Duodenal mucosa (tissue), 2 donors: ENCODE data around the gene C1QTNF1.
"Not testable (repeated sequence)": the region's sequence is repeated elsewhere in the genome, so short reads cannot be mapped to it uniquely, and the experiment has no call there.

ENCODE experiments used
- H3K27ac ChIP-seq: one replicate; pipeline ENCODE4 v1.7.0; 2013; ENCODE audit warnings: low read depth, low read length
- H3K27me3 ChIP-seq, 2 donors: one replicate each; pipeline ENCODE4 v1.7.0; 2013; ENCODE audit warnings: low read length in 2 of 2, control low read depth in 1 of 2; ENCODE audit not compliant: insufficient read depth in 2 of 2, control insufficient read depth in 1 of 2
- H3K36me3 ChIP-seq, 2 donors: one replicate each; pipeline ENCODE4 v1.7.0; 2013; ENCODE audit warnings: low read length in 2 of 2, control low read depth in 1 of 2; ENCODE audit not compliant: insufficient read depth in 2 of 2, control insufficient read depth in 1 of 2
- H3K4me1 ChIP-seq, 2 donors: one replicate each; pipeline ENCODE4 v1.7.0; 2013; ENCODE audit warnings: low read length in 2 of 2, control low read depth in 1 of 2; ENCODE audit not compliant: insufficient read depth in 2 of 2, control insufficient read depth in 1 of 2
- H3K4me3 ChIP-seq, 2 donors: one replicate each; pipeline ENCODE4 v1.7.0; 2013; ENCODE audit warnings: low read length in 2 of 2, low read depth in 1 of 2
- H3K9ac ChIP-seq, 2 donors: one replicate each; pipeline ENCODE4 v1.7.0; 2013; ENCODE audit warnings: low read length in 2 of 2, low read depth in 1 of 2
- H3K9me3 ChIP-seq, 2 donors: one replicate each; pipeline ENCODE4 v1.7.0; 2013; ENCODE audit warnings: low read length in 2 of 2, control low read depth in 1 of 2; ENCODE audit not compliant: control insufficient read depth in 1 of 2

Gene C1QTNF1

DNA sequence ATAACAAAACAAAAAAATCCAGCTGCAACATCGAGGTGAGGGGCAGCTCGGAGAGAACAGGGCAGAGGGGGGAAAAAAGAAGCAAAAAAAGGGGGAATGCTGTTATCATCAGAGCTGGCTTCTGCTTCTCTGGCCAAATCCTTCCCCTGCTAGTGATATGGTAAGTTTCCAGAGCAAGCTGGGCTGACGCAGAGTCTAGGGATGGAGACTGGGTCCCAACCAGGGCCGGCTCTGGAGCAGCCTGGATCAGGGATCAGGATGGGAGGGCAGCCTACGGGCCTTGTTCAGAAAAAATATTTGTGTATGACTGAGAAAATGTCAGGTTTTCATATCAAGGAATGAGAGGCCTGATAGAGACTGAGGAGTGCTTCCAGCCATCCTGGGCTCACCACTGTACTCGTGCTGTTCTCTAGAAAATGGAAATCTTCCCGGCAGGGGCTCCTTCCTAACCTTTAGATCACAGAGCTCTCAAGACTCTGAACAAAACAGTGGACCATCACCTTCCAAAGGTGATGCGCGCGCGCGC, 726 bp upstream of the C1QTNF1 start:
- Histone ChIP-seq H3K9me3 (no peaks in the 10 kb centered on the region), H3K27ac (no peak overlapping the region), H3K4me1 (peaks cover 56 to 77% of the 10 kb centered on the region in 2 donors), H3K9ac (no peak overlapping the region), H3K4me3 (peak overlapping the region in 1 of 2 donors; percentile 66), H3K36me3 (no peaks in the 10 kb centered on the region), H3K27me3 (peaks cover 6 to 11% of the 10 kb centered on the region in 2 donors)

DNA sequence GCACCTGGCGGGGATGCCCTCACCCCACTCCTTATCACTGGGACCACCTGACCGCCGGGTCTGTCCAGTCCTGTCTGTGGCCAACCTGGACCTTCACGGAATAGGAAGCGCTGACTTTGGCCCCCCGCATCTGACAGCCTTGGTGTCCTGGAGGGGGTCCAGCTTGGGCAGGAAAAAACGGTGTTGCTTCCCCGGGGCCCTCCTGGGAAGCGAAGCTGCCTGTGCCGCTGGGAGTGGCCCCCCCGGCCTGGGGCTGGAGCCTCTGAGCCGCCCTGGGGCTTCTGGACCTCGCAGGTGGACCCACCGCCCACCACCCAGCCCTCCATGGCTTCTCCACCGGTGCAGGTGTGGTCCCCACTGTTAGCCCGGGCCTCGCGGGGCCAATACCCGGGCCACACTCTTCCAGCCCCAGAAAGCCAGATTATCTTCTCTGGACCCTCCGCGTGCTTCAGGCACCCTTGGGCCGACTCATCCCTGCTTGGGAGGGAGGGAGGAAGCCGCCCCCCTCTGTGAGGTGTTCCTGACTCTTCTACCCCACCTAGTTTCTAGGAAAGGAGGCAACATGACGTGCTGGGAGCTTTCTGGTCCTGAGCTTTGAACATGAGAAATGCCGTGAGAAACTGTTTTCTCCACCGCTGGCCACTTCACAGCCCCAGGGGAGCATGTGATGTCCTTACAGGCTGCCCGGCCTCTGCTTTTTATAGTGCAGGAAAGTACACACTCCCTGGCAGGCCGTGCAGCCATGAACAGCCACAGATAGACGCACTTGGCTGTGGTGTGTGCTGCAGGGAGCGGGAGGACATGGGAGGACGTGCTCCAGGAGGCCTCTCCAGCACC, 1.1 kb downstream of the C1QTNF1 start:
- H3K9ac ChIP-seq, result peak overlapping the region; percentile 10 to 66
- H3K4me3 ChIP-seq, result peak overlapping the region; percentile 66 to 71
- no peak overlapping the region for H3K27ac ChIP-seq
- H3K9me3 ChIP-seq, result no peaks in the 10 kb centered on the region
- H3K27me3 ChIP-seq, result peaks cover 6 to 11% of the 10 kb centered on the region in 2 donors
- H3K36me3 ChIP-seq, result no peaks in the 10 kb centered on the region
- H3K4me1 ChIP-seq, result peaks cover 47 to 66% of the 10 kb centered on the region in 2 donors

DNA sequence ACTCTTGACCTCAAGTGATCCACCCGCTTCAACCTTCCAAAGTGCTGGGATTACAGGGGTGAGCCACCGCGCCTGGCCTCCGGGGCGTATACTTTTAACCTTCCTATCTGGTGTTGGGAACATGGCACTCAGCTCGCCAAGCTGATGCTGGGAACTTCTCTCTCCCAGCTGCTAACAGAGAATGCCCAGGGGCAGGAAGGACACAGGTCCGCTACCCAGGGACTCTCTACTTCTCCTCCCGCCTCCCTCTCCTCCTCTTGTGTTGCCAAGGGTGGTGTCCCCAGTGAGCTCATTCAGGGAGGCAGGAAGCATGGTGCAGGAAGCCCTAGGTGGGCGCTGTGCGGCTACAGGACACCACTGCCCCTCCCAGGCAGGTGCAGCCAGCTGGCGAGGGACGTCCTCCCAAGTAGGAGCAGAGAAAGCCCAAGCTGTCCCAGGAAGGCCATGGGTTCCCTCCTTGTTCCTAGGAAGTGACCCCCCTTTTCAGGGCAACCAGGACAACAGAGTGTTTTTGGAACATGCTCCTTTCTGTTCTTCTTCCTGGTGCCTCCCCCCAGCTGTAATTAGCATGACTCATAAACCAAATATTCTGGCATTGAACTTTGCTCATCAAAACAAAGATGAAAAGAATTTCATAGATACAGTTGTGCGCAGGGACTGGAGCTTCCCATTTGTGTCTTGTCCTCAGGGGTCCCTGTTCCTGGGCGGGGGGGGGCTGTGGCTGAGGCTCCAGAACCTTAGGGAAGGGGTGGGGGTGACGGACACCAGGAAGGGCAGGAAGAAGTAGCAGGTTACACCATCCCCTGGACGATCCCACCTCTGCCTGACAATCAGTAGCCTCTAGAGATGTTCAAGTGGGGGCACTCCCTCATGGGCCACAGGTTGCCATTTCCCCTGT, 2.7 kb downstream of the C1QTNF1 start:
- H3K27ac ChIP-seq, result no peak overlapping the region
- H3K4me1 ChIP-seq, result peaks cover 39 to 55% of the 10 kb centered on the region in 2 donors
- no peaks in the 10 kb centered on the region for H3K36me3 ChIP-seq
- peak overlapping the region; percentile 44 to 46 for H3K4me3 ChIP-seq
- no peaks in the 10 kb centered on the region for H3K9me3 ChIP-seq
- peaks cover 6 to 11% of the 10 kb centered on the region in 2 donors for H3K27me3 ChIP-seq
- H3K9ac ChIP-seq, result peak overlapping the region in 1 of 2 donors; percentile 54

DNA sequence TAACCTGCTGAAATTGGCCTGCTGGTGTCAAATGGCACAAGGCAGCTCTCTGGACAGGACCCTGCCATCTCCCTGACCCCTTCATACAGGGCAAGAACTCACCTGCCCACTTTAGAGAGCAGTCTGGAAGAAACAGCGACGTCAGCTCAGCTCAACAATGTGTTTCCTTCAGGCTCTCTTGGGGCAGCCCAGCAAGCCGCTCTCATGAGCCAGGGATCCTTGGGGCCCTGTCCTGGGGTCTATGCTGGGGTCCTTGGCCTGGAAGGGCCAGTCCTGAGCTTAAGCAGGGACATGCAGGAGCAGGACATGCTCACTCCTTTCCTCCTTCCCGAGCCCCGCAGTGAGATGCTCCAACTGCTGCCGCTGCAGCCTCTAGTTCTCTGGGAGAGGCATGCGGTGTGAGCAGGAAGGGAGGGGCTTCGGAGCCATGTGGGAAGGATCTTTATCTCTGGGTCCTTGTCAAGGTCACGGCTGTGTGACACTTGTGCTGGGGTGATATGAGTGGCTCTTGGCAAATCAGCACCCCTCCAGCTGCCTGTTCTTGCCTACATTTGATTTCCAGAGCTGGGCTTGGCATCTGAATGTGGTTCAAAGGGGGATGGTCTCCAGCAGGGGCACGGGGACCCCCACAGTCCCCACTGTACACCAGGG, 3.4 kb downstream of the C1QTNF1 start:
- H3K27me3 ChIP-seq, result peaks cover 6 to 11% of the 10 kb centered on the region in 2 donors
- peak overlapping the region; percentile 5 to 21 for H3K4me3 ChIP-seq
- H3K9ac ChIP-seq, result peak overlapping the region in 1 of 2 donors; percentile 54
- H3K27ac ChIP-seq, result no peak overlapping the region
- no peaks in the 10 kb centered on the region for H3K36me3 ChIP-seq
- peaks cover 39 to 52% of the 10 kb centered on the region in 2 donors for H3K4me1 ChIP-seq
- H3K9me3 ChIP-seq, result no peaks in the 10 kb centered on the region

DNA sequence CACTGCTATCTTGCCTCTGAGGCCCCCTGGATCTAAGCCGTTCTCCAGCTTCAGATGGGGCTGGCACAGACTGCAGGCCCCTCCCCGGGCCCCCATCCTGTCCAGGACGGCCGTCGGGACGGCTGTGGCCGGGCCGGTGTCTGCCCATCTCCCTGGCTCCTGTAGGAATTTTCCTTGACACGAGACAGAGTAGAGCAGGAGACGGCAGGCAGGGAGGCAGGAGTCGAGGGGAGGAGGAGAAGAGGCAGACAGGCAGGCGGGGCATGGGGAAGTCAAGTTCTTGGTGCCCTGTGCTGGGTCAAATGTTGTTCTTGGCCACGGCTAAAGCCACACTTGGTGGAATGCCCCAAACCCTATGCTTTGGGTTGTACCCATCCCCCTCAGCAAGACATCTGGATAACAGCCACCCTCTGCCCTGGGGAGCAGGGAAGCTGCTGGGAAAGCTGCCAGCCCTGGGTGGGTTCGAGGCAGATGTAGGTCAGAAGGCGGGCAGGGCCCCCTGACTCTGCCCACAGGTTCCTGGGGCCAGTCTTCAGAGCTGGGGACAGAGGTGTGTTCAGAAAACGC, 4.0 kb downstream of the C1QTNF1 start:
- peak overlapping the region in 1 of 2 donors; percentile 5 for H3K4me3 ChIP-seq
- no peak overlapping the region for H3K27ac ChIP-seq

DNA sequence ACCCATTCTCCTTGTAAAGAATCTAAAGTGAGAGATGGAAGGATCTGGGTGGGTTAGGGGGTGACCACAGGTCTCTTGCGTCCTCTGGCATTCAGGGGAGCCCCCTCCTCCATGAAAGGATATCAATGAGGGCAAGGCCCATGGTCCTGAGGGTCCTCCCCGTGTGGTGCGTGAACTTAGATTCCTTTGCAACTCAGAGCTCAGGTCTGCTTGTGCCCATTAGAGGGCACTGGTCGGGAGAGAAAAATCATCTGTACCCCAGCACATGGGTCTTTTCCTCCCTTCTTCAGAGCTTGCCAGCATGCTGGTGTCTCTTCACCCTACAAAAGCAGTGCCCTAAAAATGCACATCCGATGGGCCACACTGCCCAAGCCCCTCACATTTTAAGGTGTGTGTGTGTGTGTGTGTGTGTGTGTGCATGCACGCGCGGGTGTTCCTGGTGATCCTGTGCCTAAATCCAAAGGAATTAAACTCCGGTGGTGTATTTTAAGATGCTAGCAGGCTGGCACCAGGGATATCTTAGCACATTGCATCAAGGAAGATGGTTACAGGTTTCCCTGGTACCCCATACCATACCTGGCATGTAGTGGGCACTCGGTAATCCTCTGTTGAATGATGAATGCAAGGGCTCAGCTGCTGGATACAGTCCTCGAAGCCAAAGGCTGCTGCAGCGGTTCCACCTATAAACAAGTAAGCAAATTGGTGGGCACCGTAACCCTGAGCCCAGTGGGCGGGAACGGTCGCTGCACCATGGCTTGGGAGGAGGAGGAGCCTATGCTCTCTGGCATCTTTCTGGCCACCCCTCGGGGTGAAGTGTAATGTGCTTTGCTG, 4.7 kb downstream of the C1QTNF1 start:
- no peak overlapping the region for H3K9ac ChIP-seq
- peaks cover 40 to 41% of the 10 kb centered on the region in 2 donors for H3K4me1 ChIP-seq
- no peaks in the 10 kb centered on the region for H3K36me3 ChIP-seq
- peaks cover 0 to 11% of the 10 kb centered on the region in 2 donors for H3K27me3 ChIP-seq
- H3K27ac ChIP-seq, result no peak overlapping the region
- no peak overlapping the region for H3K4me3 ChIP-seq
- no peaks in the 10 kb centered on the region for H3K9me3 ChIP-seq

More for the DNA sequence above, 4.0 kb downstream of the C1QTNF1 start:
- no peaks in the 10 kb centered on the region for H3K9me3 ChIP-seq
- peaks cover 4 to 11% of the 10 kb centered on the region in 2 donors for H3K27me3 ChIP-seq
- H3K9ac ChIP-seq, result peak overlapping the region in 1 of 2 donors; percentile 54
- H3K36me3 ChIP-seq, result no peaks in the 10 kb centered on the region
- peaks cover 39 to 46% of the 10 kb centered on the region in 2 donors for H3K4me1 ChIP-seq

DNA sequence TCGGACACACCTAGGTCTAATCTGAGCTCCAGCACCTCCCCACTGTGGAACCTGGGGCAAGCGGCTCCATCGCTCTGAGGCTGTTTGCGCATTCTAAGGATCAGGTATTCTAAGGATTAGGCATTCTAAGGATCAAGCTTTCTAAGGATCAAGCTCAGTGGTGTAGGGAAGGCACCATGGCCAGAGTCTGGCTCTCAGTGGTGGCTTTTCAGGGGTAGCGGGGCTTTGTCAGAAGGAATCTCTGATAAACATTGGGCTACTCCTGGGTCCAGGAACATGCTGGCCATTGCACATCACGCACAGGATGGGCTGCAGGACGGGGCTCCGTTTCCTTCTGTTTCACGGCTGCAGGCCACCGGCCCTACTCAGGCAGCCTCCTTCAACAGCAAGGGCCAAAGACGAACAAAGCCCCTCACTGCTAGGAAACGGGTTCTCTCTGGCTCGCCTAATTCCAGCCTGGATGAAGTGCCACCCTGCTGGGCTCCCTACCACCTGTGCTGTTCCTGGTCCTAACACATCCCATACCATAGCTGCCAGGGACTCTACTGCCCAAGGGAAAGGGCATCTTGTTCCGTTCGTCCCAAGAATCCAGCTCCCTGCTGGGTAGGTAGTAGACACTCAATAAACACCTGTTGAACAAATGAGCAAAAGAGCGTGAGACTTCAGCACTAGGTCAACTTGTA, 5.5 kb downstream of the C1QTNF1 start:
- Histone ChIP-seq H3K9ac (no peak overlapping the region), H3K27me3 (peaks cover 0 to 11% of the 10 kb centered on the region in 2 donors), H3K9me3 (no peaks in the 10 kb centered on the region), H3K4me3 (no peak overlapping the region), H3K27ac (no peak overlapping the region), H3K4me1 (peaks cover 47 to 49% of the 10 kb centered on the region in 2 donors), H3K36me3 (no peaks in the 10 kb centered on the region)

DNA sequence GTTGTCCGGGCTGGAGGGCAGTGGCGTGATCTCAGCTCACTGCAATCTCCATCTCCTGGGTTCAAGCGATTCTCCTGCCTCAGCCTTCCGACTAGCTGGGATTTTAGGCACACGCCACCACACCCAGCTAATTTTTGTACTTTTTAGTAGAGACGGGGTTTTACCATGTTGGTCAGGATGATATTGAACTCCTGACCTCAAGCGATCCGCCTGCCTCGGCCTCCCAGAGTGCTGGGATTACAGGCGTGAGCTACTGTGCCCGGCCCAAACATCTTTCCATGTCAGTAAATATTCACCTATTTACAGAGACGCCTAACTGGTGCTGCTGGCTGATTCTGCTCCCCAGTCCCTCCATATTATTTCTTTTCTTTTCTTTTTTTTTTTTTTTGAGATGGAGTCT, 6.7 kb downstream of the C1QTNF1 start:
- Histone ChIP-seq H3K27me3 (peaks cover 0 to 11% of the 10 kb centered on the region in 2 donors), H3K4me1 (peaks cover 37% of the 10 kb centered on the region in 2 donors)
- not testable (repeated sequence) for H3K27ac ChIP-seq, H3K4me3 ChIP-seq, H3K9ac ChIP-seq, H3K36me3 ChIP-seq, H3K9me3 ChIP-seq
